GM10248 (cell line): ENCODE measurements around the gene KLHL30.

ENCODE experiments used
- CTCF ChIA-PET: fragments of 300-600 bp; sonication (Branson Sonifier 250); formaldehyde crosslinking; extraction: SDS; loops from one replicate; lab custom pipeline; 2021; ENCODE audit warnings: antibody characterized with exemption; lab: Yijun Ruan, JAX
- POLR2A ChIA-PET: fragments of 350-650 bp; sonication (Branson Sonifier 250); formaldehyde crosslinking; extraction: SDS; loops from one replicate; lab custom pipeline; 2020; ENCODE audit warnings: antibody characterized with exemption; lab: Yijun Ruan, JAX
- DNase-seq: peaks from one replicate; pipeline ENCODE4 v3.0.0; 2012; ENCODE audit errors: extremely low spot score
- TF ChIP-seq, protein P1 (sequence below): IDR thresholded peaks from 2 replicates; pipeline ENCODE4 v1.5.1; 2012; ENCODE audit warnings: mild to moderate bottlenecking, low read depth; ENCODE audit errors: extremely low read depth, missing control alignments, control extremely low read depth

KLHL30 gene

DNA sequence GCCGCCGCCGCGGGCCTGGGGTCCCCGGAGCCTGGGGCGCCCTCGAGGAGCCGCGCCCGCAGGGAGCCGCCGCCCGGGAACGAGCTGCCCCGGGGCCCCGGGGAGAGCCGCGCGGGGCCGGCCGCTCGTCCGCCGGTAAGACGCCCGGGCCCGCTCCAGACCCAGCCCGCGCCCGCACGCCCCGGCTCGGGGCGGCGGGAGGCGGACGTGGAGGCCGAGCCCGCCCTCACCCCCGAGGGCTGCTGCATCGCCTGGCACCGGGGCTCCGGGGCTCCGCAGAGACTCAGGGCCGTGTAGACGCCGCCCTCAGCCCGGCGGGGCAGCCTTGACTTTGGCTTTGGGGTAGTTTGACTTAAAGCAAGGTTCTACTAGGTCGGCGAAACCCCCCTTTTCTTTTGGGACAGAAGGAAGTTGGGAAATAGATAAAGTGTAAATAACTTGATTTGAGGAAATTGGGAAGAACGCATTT lies 20.6 kb downstream of the KLHL30 start:
- POLR2A ChIA-PET, result no interaction called here
- CTCF ChIA-PET, result interaction anchor here (1.1 kb wide), 1 partner anchor 106 kb away, joined by 3 read pairs; no protein-coding TSS in a partner anchor
- TF ChIP-seq, protein P1, sequence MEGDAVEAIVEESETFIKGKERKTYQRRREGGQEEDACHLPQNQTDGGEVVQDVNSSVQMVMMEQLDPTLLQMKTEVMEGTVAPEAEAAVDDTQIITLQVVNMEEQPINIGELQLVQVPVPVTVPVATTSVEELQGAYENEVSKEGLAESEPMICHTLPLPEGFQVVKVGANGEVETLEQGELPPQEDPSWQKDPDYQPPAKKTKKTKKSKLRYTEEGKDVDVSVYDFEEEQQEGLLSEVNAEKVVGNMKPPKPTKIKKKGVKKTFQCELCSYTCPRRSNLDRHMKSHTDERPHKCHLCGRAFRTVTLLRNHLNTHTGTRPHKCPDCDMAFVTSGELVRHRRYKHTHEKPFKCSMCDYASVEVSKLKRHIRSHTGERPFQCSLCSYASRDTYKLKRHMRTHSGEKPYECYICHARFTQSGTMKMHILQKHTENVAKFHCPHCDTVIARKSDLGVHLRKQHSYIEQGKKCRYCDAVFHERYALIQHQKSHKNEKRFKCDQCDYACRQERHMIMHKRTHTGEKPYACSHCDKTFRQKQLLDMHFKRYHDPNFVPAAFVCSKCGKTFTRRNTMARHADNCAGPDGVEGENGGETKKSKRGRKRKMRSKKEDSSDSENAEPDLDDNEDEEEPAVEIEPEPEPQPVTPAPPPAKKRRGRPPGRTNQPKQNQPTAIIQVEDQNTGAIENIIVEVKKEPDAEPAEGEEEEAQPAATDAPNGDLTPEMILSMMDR, result no peak
- no peak for DNase-seq

DNA sequence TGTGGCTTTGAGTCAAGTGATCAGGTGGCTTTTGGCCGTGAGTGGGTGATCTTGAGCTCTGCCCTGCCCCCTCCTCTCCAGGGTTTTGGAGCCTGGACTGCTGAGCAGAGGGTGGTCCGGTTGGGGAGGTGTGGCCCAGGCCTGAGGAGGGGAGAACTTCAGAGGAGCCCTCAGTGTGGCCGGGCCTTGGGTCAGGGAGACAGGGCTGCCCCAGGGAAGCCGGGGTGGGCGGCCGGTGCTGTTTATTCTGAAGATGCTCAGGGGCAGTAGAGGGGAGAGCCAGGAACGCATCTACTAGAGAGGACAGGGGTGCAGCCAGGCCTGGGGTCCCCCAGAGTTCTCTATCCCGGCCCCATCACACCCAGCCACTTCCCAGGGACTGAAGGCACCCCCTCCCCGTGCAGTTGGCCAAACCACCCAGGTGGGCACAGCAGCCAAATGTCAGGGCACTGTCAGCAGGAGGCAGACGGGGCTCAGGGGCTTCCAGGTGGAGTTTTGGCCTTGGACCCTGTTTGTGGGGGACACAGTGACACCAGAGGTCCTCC lies 21.3 kb downstream of the KLHL30 start:
- ChIA-PET POLR2A (no interaction called here), CTCF (interaction anchor here (0.7 to 1.1 kb wide), 2 partner anchors 21 to 106 kb away, joined by 3 to 4 read pairs; no protein-coding TSS in a partner anchor)
- TF ChIP-seq, protein P1, result no peak
- DNase-seq, result no peak

DNA sequence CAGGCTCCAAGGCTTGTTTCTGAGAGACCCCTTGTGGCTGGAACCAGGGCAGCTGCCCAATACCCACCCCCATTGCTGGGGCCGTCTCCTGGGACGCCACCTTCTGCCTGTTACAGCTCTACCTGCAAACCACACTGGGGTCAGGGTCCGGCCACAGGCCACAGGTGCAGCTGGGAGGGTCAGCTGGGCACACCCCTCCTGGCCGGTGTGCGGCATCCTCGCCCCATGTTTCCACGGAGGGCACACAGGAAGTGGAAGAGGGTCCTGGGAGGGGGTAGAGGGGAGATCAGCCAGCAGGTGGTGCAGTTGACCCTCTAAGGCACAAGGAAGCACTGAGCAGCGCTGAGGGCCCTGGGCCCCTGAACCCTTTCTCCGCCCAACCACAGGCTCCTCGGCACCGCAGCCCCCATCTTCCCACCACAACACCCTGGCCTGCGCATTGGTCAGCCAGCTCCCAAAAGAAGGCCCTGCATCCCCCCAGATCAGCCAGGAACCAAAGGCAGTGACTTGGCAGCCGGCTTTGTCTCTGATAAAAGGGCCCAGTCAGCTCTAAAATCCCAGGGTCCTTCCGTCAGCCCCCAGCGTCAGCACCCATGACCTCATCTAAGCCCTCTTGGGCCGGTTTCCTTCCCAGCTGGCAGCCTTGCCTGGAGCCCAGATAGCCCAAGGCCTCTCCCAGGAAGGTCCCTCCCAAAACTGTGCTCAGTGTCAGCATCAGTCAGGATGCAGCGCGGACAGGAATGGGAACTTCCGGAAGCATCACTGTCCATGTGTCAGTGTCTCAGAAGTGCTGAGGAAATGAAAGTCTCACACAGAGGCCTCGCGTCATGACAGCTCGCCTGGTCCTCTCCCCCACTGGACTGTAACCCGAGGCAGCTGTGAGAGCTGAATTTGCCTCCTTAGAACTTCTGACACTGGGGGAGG lies 22.0 kb downstream of the KLHL30 start:
- TF ChIP-seq, protein P1, result peak; percentile 15
- ChIA-PET POLR2A (no interaction called here), CTCF (interaction anchor here (0.6 to 1.1 kb wide), 4 partner anchors 21 to 105 kb away, joined by 3 to 4 read pairs (median 3); no protein-coding TSS in a partner anchor)
- no peak for DNase-seq

DNA sequence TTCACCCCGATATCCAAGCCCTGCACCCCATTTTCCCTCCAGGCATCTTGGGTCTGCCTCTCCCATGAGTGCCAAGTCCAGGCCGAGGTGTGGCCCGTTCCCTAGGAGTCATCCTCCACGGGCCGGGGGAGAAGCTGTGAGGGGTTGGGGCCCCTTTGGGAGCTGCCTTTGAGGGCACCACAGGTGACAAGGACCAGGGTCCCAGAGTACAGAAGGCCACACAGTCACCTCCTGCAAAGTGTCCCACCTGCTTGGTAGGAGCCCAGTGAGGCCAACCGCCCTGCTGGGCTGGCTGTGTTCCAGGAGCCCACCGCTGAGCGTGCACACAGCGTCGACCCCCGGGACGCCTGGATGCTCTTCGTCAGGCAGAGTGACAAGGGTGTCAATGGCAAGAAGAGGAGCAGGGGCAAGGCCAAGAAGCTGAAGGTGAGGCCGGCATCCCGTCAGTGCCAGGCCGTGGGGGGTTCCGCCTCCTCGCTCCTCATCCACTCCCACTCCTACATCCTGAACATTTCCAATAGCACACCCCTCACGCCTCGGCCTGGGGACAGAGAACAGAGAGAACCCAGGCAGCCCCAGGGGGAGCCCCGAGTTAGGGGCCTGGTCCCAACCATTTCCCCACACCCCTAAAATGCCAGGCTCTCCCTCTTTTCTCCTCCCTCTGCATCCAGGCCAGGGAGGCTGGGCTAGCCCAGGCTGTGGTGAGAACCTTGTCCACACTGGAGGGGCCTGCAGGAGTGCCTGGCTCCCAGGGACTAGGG lies 23.0 kb downstream of the KLHL30 start:
- TF ChIP-seq, protein P1, result no peak
- ChIA-PET POLR2A (no interaction called here), CTCF (interaction anchor here (1.0 kb wide), 1 partner anchor 34 kb away, joined by 3 read pairs; no protein-coding TSS in a partner anchor)
- no peak for DNase-seq

DNA sequence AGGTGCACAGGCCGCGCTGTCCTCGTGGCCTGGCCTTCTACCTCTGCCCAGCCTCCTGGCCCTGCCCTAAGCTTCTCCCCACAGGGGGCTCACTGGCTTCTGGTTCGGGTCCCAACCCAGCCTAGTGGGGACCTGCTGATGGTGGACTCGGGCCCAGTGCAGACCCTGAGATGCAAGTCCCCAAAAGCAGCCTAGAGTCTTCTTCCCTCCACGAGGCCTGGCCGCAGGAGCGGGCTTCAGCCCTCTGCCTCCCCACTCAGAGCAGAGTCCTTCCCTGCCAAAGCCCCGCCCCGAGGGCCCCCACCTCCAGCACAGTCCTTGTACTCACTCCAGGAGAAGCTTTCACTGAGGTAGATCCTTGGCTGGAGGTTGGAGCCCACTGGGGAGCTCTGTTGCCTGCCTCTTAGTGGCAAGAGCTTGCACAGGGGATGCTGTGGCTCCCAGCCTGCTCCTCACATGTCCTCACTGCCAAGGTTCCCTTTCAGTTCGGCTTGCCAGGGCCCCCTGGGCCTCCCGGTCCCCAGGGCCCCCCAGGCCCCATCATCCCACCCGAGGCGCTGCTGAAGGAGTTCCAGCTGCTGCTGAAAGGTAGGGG lies 23.9 kb downstream of the KLHL30 start:
- ChIA-PET POLR2A (interaction anchor here (0.5 kb wide), 1 partner anchor 36 kb away, joined by 3 read pairs; no protein-coding TSS in a partner anchor), CTCF (interaction anchor here (0.7 to 1.6 kb wide), 2 partner anchors 11 to 102 kb away, joined by 3 read pairs; no protein-coding TSS in a partner anchor)
- TF ChIP-seq, protein P1, result no peak
- no peak for DNase-seq
